ENCODE results near the gene ACTR2. TPM values are rescaled to one million over a fixed set of nuclear protein-coding genes. Genes with fewer than 3 reads are reported as not detected.

Gene ACTR2
- total and polyA plus RNA-seq, 3 donors from 2014 or later, result 49.2 to 80.1 (median 56.6) TPM

- no peaks in the 10 kb centered on the region for H3K9me3 ChIP-seq
- H3K27ac ChIP-seq, result no peak overlapping the region
- no peaks in the 10 kb centered on the region for H3K4me1 ChIP-seq
- no peaks in the 10 kb centered on the region for H3K27me3 ChIP-seq
- no peak for DNase-seq
- TF ChIP-seq CTCF (IDR thresholded peaks at IDR 0.05), result no peak
- H3K4me3 ChIP-seq, result no peak overlapping the region
- intact Hi-C loops (cut with DNase I; ENCODE audit: low total_unique reads), result no loop called here
- H3K36me3 ChIP-seq (ENCODE audit: low read depth, missing control alignments), result no peaks in the 10 kb centered on the region
- WGBS, 2 donors, result 63 to 65% methylated on average over 2 to 3 of the region's 3 CpGs
Measured at GRCh38 chr2:65199891-65200290, 27.7 kb upstream of the ACTR2 start.

GRCh38 chr2:65204461-65205210 is 23.0 kb upstream of the ACTR2 start:
- TF ChIP-seq CTCF (IDR thresholded peaks at IDR 0.05), result no peak
- TF ChIP-seq POLR2A (IDR thresholded peaks at IDR 0.05), result no peak
- H3K27me3 ChIP-seq, result no peaks in the 10 kb centered on the region
- WGBS, 2 donors, result 58 to 61% methylated on average over 20 of the region's 20 CpGs
- H3K4me3 ChIP-seq, result peak overlapping the region in 1 of 2 donors; percentile 26
- intact Hi-C loops (cut with DNase I; ENCODE audit: low total_unique reads), result no loop called here
- DNase-seq, result no peak
- H3K27ac ChIP-seq, result no peak overlapping the region
- no peaks in the 10 kb centered on the region for H3K36me3 ChIP-seq (ENCODE audit: low read depth, missing control alignments)
- no peaks in the 10 kb centered on the region for H3K4me1 ChIP-seq
- H3K9me3 ChIP-seq, result no peaks in the 10 kb centered on the region

- DNase-seq, result no peak
- Histone ChIP-seq H3K27me3 (no peaks in the 10 kb centered on the region), H3K9me3 (no peaks in the 10 kb centered on the region), H3K36me3 (ENCODE audit: low read depth, missing control alignments) (no peaks in the 10 kb centered on the region), H3K4me3 (no peak overlapping the region), H3K4me1 (no peaks in the 10 kb centered on the region), H3K27ac (peak overlapping the region in 1 of 2 donors; percentile 9)
- TF ChIP-seq CTCF (IDR thresholded peaks at IDR 0.05), result no peak
- no peak for TF ChIP-seq POLR2A (IDR thresholded peaks at IDR 0.05)
- intact Hi-C loops (cut with DNase I; ENCODE audit: low total_unique reads), result no loop called here
- WGBS, 2 donors, result 86 to 87% methylated on average over 3 of the region's 3 CpGs
Measured at GRCh38 chr2:65212115-65212514, 15.5 kb upstream of the ACTR2 start.

- no peaks in the 10 kb centered on the region for H3K36me3 ChIP-seq (ENCODE audit: low read depth, missing control alignments)
- no peaks in the 10 kb centered on the region for H3K9me3 ChIP-seq
- TF ChIP-seq POLR2A (IDR thresholded peaks at IDR 0.05) (no peak), CTCF (IDR thresholded peaks at IDR 0.05) (no peak)
- H3K27me3 ChIP-seq, result no peaks in the 10 kb centered on the region
- H3K4me1 ChIP-seq, result no peaks in the 10 kb centered on the region
- H3K4me3 ChIP-seq, result no peak overlapping the region
- intact Hi-C loops (cut with DNase I; ENCODE audit: low total_unique reads), result no loop called here
- no peak for DNase-seq
- peak overlapping the region in 1 of 2 donors; percentile 9 for H3K27ac ChIP-seq
Measured at GRCh38 chr2:65212619-65213018, 15.0 kb upstream of the ACTR2 start.

- Histone ChIP-seq H3K27me3 (no peaks in the 10 kb centered on the region), H3K27ac (no peak overlapping the region), H3K36me3 (ENCODE audit: low read depth, missing control alignments) (no peaks in the 10 kb centered on the region), H3K9me3 (no peaks in the 10 kb centered on the region), H3K4me1 (no peaks in the 10 kb centered on the region), H3K4me3 (no peak overlapping the region)
- no peak for TF ChIP-seq POLR2A (IDR thresholded peaks at IDR 0.05)
- TF ChIP-seq CTCF (IDR thresholded peaks at IDR 0.05), result no peak
- DNase-seq, result no peak
- WGBS, 2 donors, result 86 to 90% methylated on average over 9 of the region's 9 CpGs
- intact Hi-C loops (cut with DNase I; ENCODE audit: low total_unique reads), result no loop called here
Measured at GRCh38 chr2:65213035-65213434, 14.6 kb upstream of the ACTR2 start.
